GM15510 (cell line): ENCODE measurements around the gene NDP.

Experiments
- POLR2A ChIP-seq: IDR thresholded peaks from 3 replicates; pipeline ENCODE4 v1.6.1; 2011; ENCODE audit warnings: borderline replicate concordance; ENCODE audit not compliant: insufficient read length; ENCODE audit errors: extremely low read depth

NDP gene

GRCh38 chrX:43978226-43978625 is 5.0 kb upstream of the NDP start:
- TF ChIP-seq POLR2A: no peak

GRCh38 chrX:43976205-43976604 is 3.0 kb upstream of the NDP start:
- no peak for TF ChIP-seq POLR2A

- no peak for TF ChIP-seq POLR2A
Observed at GRCh38 chrX:43975796-43976195, 2.6 kb upstream of the NDP start.

GRCh38 chrX:43974741-43975465 is 1.7 kb upstream of the NDP start:
- no peak for TF ChIP-seq POLR2A

DNA sequence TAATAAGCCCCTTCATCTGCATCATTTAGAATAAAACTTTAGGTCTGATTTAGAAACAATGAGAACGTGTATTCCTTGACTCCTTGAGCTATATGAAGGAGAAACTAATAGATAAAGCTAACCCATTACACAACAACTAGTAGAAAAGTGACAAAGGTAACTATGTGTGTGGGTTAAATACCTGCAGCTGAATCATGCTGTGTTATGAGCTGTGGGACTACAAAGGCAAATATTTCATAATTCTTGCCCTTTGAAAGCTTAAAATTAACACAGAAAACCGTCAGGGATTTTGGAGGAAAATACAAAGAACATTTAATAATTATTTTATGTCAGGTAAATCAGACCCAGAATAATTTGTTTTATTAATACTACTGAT is 898 bp upstream of the NDP start:
- no peak for TF ChIP-seq POLR2A

DNA sequence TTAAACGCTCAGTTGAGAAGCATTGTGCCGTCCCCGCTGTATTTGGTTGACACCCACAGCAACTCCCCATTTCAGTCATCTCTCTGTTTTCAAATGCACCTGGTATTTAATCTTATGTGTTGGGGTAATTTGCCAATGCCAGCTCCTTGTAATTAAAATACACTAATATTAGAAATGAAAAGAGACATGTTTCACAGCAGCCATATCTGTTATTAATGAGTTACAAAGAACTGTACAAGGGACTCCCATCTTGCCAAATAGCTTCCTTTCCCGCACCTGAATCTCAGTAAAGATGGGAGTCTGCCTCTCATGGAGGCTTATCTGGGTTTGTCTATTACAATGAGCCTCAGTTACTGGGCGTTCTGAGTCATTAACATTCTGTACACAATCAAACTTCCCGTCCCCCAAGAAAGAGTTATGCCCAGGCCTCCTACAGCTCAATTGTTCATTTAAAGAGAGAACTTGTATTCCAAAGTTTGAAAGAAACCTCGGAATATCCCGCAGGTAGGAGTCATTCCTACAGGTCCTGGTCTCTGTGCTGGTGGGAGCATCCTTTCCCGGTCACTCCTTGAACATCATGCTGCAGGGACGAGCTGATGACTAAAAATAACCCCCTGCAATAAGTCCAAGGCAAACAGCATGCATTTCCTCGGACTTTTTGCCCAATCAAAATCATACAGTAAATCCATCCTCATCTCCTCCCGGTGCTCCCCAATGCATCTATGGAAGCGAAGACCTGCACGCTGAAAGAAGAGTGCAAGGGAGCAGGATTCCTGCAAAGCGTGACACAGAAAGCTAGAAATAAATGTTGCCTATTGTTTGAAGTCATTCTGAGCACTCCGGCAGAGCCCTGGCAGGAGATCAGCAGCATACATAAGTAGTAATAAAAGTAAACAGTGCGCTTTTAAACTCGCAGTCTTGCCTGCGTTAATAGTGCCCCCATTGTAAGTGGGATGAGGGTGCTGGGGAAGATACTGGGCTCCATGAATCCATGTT is 926 bp downstream of the NDP start:
- no peak for TF ChIP-seq POLR2A

DNA sequence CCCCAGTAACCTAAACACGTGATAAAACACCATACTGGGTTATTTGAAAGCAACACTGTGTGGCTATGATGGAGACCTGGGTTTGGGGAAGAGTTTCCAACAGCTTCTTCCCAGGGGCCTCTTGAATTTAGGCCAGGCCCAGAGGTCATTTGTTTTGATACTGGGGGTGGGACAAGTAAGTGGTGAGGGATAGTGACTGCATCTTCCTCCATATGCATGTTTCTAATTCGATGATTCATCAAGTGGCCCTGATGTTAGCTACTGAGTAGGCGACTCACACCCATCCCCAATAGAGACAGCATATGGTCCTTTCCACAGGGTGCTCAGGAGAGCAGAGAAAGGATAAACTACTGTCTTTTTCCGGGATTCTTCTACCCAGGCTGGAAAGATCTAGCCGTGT is 2.7 kb downstream of the NDP start:
- no peak for TF ChIP-seq POLR2A

DNA sequence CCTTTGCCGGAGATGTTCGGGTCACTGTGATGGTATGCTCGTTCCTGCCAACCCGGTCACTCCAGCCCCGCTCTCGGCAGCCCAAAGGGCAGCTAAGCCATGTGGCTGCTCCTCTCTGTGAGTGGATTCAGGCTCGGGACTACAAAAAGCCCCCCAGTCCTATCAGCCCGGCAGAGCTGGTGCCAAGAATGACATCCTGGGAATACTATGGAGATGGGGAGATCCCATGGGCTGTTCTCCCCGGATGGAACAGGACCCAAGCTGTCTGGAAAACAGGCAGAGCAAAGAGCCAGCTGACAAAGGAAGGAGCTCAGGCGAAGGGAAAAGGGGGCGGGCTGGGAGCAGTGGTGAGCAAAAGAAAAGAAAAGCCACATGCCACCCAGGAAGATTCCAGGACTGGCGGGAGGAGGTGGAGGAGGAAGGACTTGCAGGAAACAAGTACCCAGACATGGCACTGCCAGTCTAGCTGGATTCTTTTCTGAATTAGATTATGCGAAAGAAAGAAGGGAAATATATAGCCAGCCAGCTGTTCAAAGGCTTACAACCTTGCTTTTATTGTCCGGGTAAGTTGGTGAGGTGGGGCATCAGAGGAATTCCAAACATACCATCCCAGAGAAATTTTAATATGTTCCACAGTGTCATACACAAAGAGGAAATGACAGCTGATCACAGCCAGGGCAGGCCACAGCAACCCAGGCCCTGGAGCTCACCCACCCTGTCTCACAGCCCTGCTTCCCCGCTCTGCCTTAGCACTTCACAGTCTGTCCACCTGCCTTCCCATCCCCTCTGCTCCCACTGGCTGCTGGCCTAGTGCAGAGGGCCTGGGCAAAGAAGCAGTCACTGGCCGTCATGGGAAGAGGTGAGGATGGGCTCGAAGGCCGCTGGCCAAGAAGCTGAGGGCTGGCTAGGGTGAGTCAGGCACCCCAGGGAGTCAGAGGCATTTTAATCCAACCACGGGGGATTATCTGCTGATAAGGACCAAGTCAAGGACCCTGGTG is 3.4 kb downstream of the NDP start:
- no peak for TF ChIP-seq POLR2A

DNA sequence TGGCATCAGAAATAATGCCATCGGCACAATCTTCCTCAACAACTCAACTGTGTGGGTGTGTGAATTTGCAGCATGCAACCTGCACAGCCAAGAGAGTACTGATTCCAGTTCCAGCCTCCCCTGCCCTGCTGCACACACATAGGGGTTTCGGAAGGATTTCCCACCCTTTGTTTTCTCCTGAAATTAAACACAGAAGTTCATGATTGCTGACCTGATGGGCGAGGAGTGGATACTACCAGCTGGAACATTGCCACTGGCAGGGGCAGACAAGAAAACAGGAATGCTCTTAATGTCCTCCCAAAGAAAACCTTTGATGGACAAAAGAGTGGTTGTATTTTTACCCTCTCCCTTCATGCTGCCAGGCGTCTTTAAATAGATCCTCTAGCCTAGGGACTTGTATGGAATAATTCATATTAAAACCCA is 4.8 kb downstream of the NDP start:
- no peak for TF ChIP-seq POLR2A

DNA sequence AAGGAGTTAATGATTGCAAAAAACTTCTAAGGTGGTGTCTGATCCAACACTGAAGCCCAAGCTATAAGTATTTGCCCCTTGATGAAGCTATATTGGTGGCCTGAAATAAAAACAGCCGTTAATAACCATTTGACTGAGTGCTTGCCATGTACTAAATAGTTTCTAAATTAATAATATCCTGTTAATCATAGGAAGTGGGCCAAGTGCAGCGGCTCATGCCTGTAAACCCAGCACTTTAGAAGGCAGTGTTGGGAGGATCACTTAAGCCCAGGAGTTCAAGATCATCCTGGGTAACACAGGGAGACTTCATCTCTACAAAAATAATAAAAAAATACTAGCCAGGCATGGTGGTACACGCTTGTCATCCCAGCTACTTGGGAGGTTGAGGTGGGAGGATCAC is 8.3 kb downstream of the NDP start:
- TF ChIP-seq POLR2A: no peak

DNA sequence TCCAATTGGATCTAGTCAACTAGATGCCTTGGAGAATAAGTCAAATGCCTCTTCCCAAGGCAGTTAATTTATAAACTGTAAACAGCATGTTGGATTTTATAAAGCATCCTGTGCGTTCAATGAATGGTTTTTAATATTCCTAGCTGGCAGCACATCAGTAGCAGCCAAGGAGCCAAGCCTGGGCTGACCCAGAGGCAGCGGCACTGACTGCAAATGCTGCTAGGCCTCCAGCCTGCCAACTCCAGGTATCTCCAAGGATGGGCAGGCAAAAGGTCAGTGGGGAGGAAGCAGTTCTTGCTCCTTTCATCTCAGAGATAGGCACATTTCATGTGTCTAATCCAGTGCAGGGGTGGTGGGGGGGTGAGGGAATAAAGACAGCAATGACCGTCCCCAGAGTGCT is 9.5 kb downstream of the NDP start:
- no peak for TF ChIP-seq POLR2A

DNA sequence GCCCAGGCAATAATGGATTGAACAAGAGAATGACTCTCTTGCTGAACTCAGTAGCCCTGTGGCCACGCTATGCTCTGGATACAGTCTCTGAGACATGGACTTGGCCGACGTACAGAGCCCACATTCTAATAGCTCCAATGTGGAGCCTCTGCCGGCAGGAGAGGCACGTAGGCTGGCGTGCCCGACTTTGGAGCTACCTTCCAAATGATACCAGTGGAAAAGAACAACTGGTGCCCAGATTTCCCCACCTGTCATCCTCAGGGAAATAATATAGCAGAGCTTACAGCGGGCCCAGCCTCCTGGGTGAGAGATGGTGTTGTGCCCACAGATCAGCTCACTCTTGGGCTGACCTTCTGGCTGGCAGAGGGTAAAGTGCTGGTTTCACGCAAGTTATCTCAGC is 10.6 kb downstream of the NDP start:
- no peak for TF ChIP-seq POLR2A

DNA sequence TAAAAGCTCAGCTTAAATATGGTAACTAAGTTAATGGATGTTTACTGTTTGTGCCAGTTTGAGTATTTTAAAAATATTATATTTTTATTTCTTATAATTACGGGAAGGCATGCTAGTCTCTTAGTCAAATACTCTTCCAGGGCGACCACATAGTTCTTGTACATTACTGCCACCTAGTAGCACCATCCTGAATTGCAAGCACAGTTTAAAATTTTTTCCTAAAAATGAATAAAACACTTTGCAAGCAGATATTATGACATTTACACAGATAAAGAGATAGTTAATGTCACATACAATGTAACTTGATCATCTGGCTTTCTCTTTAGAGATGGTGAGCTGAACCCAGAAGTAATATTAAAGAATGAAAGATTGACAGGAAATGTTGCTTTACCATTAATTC is 11.5 kb downstream of the NDP start:
- no peak for TF ChIP-seq POLR2A

GRCh38 chrX:43958529-43958928 is 14.7 kb downstream of the NDP start:
- no peak for TF ChIP-seq POLR2A
